Measurements from ENCODE around the gene RAD18.

RAD18 gene

GRCh38 chr3:8895829-8896228, 67.4 kb downstream of the RAD18 start:
- DNase-seq, result no peak

GRCh38 chr3:8893001-8893400, 70.3 kb downstream of the RAD18 start:
- DNase-seq, result no peak

DNA sequence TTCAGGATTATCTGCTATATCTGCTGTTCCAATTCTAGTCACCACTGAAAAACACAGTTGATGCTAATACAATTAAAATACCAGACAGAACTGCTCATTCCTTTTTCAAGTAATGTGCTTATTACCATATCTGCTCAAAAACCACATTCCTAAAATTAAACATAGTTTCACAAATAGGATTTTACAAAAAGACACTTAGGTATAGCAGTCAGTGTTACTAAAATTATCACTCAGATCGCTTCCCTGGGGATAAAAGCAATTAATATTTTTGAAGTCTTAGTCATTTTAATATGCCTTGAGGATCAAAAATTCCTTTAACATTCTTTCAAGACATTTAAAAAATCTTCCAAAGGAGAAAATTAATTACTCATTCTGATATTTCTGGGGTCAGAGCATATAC, 71.5 kb downstream of the RAD18 start:
- DNase-seq, result no peak

- no peak for DNase-seq
Observed at GRCh38 chr3:8891303-8891702, 72.0 kb downstream of the RAD18 start.

DNA sequence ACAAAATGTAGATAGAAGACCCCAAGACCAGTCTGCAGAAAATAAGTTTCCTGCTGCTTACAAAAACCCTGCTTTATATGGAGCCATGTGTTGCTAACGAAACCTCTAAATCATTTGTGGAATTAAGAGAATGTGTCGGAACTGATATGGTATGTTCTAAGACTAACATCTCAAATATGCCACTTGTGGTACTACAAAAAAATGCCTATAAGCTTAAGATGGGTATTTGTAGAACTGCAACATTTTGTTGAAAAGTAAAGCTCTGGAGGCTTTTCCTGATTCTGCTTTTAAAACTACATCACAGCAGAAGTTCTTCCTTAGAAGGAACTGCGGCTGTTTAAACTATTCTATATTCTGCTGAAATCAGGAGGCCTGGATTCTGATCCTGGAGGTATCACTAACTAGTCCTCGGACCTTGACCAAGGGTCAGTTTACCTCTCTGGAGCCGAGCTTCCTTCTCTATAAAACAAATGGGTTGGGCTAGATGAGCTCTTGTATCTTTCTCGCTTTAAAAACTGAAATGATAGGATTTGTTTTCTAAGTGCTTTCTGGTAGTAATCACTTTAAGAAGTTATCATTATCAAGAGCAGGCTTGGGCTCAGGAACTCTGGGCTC, 74.9 kb downstream of the RAD18 start:
- no peak for DNase-seq

GRCh38 chr3:8887435-8888300, 75.6 kb downstream of the RAD18 start:
- DNase-seq, result no peak

DNA sequence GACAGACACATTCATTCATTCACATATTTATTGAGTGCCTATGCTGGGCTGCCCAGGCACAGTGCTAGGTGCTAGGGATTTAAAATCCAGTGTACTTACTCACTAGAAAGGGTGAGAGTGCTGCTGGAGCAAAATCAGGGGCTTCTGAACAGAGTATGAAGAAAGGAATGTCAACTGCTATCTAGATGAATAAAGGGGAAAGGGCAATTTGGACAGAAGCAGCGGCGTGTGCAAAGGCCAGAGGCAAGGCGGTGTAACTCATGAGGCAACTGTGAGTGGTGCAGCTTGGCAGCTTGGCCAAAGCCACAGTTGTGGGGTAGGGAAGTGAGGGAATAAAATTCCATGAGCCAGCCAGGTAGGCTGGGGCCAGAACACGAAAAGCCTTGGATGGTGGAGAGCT, 76.7 kb downstream of the RAD18 start:
- no peak for DNase-seq

DNA sequence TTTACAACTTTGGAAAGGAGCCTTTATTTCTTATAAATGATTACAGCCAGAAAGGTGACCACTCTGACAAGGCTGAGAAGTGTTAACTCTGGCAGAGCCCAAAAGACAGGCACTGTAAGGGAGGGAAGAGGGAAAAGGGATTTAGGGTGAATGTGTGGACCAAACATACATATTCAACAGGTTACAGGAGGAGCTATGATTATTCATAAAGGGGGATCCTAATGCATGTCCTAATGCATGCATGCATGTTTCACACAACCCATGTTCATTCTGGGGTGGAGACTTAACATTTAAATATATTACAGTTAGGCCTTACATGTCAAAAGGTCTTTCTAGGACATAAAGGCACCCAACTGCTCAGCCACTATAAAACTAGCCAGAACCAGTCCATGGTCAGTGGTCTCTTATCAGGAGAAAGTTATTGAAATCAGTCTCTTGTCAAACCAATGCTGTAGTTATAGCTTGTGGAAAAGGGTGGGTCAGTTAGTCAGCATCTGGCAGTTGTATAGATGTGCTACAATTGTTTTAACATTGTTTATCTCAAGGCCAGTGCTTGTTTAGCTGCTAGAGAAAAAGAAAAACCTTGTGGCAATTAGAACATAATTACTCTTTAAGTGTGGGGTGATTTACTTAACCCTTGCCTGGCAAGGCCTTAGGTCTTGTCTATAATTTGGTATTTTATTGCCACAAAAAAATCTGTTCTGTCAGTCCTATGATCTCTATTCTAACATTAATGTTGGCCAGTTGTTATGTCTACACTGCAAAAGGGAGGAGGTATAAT, 77.5 kb downstream of the RAD18 start:
- no peak for DNase-seq

GRCh38 chr3:8884630-8885290, 78.5 kb downstream of the RAD18 start:
- DNase-seq, result no peak

- DNase-seq, result no peak
Observed at GRCh38 chr3:8882642-8883041, 80.6 kb downstream of the RAD18 start.

DNA sequence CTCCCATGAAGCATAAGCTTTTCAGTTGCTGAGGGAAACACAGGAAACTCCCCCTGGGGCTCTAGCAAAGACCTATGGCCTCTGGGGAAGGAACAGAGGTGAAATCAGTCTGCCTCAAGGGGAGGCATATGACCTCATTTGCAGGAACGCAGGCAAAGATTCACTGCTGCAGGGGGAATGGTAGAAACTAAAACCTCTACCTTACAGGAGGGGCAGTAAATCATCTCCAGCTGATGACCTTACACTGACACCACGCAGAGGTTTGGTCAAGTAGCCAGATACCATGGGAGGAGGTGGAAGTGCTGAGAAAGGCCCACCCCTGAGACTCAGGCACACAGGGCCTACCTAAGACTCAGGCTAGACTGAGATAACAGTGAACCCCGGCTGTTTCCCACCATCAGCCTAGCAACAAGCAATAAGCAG, 81.1 kb downstream of the RAD18 start:
- no peak for DNase-seq

GRCh38 chr3:8879347-8879944, 83.8 kb downstream of the RAD18 start:
- DNase-seq, result no peak

GRCh38 chr3:8875836-8876235, 87.4 kb downstream of the RAD18 start:
- no peak for DNase-seq

DNA sequence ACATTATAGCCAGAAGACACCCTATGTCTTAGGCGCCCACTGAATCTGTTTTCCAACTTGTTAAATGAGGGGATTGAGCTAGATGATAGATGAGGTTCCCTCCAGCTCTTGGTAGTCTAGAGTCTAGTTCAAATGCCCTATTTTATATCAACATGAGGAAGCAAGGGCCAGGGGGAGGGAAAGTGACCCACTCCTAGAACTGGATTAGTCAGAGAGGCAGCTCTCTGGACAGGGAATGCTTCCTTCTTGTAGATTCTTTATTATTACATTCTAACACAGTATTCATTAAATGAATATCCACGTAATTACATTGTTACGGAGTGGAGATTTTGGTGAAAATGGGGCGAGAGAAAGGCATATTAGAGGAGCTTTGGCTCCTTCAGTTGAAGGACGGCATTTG, 89.5 kb downstream of the RAD18 start:
- DNase-seq, result no peak

DNA sequence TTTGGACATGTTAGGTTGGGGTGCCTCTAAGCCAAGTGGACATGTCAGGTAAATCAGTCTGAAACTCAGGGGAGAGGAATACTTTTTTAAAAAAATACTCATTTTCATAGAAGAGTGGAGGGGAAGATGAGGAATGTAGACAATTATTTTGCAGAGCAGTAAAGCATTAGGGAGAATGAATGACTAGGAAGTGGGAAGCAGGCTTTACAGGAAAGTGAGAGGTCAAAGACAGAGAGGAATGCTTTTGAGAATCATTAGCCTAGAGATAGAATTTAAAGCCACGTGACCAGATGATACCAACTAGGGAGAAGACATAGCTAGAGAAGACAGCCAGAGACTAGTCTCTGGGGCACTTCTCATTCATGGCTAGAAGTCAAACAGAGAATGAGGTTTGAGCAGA, 91.0 kb downstream of the RAD18 start:
- DNase-seq, result no peak

GRCh38 chr3:8871306-8871705, 92.0 kb downstream of the RAD18 start:
- DNase-seq, result no peak

- no peak for DNase-seq
Observed at GRCh38 chr3:8870134-8870533, 93.1 kb downstream of the RAD18 start.

- DNase-seq, result no peak
Observed at GRCh38 chr3:8869613-8870012, 93.7 kb downstream of the RAD18 start.

DNA sequence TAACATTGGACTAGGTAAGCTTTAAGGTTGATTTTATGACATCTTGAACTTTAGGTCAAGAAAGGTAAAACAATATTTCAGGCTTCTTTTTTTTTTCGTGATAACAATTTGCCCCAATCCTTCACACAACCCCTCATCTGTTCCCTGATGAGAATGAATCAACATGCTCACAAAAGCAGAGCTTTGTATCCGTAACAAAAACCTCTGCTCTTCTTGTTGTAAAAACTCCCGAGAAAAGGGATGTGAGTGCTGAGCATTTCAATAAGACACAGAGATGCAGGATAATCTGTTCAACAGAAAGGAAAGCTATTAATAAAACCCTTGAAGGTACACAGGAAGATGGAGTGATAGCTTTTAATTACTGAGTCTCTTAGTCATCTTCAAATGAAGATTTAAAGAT, 94.3 kb downstream of the RAD18 start:
- no peak for DNase-seq

- DNase-seq, result no peak
Observed at GRCh38 chr3:8867646-8868045, 95.6 kb downstream of the RAD18 start.

DNA sequence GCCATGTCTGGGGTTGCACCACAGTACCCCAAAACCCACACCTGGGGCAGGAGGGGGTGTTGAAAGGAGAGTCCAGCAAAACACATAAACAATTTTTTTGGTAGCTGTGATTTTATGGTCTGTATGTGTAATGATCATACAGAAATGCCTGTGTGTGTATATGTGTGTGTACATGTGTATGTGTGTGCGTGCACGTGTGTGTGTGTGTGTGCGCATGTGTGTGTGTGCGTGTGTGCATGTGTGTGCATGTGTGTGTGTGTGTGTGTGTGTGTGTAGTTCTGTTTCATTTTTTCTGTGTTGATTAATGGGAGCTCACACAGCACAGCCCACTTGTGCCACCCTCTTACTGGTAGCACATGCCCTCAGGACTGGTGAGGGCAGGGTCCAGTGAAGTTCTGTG, 97.6 kb downstream of the RAD18 start:
- no peak for DNase-seq

DNA sequence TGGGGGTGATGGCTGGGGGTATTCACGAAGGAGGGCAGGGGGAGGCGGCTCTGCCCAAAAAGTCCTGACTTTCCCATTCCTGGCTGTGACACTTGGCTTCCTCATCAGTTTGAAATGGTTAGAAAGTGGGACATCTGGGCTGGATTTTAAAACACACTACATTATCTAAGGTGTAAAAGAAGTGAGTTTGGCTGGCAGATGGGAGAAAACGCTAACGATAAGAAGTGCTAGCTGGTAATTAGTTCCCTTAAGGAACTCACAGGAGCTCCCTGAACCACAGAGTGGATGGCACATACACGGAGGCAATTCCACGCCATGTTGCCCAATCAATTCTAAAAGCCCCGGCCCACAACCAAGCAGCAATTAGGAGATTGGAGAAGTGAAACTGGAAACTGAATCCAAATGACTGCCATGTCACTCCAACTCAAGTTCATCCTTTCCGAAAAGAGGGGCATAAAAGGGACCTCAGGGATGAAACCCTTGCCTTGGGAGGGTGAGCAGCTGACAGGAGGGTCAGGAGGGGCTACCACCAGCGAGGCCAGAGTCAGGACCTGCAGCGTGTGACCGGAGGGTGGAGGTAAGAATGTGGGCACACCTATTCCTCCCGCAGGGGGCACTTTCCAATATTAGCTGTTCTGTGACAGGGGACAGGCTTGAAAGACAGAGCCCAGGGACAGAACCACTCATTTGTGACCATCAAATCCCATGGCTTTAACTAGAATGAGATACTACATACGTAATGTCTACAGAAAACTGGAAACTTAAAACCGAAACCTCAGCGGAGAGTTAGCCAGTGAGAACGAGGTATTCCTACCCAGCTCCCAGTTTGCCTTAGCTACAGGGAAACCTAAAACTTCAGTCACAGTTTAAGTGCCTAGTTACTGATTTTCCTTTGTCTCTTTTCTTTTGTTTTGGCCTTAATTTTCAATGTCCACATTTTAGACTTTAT, 98.6 kb downstream of the RAD18 start:
- peak; percentile 95 for DNase-seq

All from MV-4-11 (cell line).